HG02588 (cell line): ENCODE results near the gene ZNF606.

ENCODE experiments used
- ATAC-seq: cut with Tn5 transposase; IDR thresholded peaks from one replicate; pipeline ENCODE4 v1.9.1; 2021; ENCODE audit warnings: mild to moderate bottlenecking, moderate library complexity; ENCODE audit not compliant: unreplicated experiment

ZNF606 gene

GRCh38 chr19:57934820-57935665 lies 67.6 kb downstream of the ZNF606 start, which contains the start of gene ZNF418:
Gene ZNF418, minus strand, starts transcription at chr19:57935402. Its CDS starts 1,580 bp downstream, at chr19:57933822.
- ATAC-seq = no peak

GRCh38 chr19:57927587-57927986 lies 75.0 kb downstream of the ZNF606 start:
- ATAC-seq = no peak
